ENCODE results near the gene AIMP1.
"Not testable (repeated sequence)": the region's sequence is repeated elsewhere in the genome, so short reads cannot be mapped to it uniquely, and the experiment has no call there.

The AIMP1 gene

DNA sequence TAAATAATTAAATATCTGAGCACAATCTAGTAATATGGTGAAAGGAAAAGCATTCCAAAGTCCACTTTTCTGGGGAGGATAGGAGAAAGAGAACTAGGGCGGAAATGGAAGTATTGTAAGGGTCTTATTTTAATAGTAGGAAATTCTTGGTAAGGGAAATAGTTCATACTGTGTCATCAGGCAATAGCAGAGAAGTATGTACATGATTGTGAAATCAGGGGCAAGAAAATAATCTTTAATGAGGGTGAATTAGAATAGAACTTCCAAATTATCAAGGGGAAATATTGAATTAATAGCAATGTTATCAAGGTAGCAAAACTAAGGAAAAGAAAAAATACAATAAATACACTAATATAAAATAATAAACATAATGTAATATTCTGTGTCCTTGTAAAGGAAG is 37.4 kb downstream of the AIMP1 start:
- DNase-seq (ENCODE audit: low read depth), result no peak

DNA sequence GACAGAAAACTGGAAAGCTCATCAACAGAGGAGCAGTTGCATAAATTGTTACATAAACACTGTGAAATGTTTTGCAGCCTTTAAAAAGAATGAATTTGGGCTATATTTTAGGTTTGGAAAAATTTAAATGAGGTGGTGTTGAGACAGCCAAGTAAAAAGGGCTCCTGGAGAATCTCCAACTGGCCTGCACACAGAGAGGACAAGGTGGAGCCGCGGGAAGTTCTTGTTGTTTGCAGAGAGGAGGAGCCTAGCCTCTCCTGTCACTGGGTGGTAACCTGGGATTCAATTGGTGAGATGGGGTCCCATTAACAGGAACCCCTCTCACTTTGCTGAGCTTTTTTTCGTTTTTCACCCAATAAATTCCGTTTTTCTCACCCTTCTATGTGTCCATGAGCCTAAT is 38.8 kb downstream of the AIMP1 start:
- DNase-seq (ENCODE audit: low read depth), result no peak

DNA sequence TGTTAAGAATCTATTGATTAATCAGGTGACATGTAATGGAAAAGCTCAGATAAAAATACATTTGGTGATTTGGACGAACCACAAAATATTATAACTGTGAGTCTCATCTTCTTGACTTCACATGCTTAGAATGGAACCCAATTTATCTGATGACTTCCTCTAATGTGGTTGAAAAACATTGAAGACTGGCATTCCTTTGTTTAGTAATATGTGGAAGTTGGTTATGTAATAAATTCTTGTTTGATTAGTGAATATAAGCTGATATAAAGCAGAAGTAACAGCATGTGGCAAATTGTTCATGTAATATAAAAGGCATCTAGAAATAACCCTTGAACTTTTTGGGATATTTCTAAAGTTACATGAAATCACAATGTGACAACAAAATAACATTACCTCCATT is 42.5 kb downstream of the AIMP1 start:
- peak; percentile 74 for DNase-seq (ENCODE audit: low read depth)

DNA sequence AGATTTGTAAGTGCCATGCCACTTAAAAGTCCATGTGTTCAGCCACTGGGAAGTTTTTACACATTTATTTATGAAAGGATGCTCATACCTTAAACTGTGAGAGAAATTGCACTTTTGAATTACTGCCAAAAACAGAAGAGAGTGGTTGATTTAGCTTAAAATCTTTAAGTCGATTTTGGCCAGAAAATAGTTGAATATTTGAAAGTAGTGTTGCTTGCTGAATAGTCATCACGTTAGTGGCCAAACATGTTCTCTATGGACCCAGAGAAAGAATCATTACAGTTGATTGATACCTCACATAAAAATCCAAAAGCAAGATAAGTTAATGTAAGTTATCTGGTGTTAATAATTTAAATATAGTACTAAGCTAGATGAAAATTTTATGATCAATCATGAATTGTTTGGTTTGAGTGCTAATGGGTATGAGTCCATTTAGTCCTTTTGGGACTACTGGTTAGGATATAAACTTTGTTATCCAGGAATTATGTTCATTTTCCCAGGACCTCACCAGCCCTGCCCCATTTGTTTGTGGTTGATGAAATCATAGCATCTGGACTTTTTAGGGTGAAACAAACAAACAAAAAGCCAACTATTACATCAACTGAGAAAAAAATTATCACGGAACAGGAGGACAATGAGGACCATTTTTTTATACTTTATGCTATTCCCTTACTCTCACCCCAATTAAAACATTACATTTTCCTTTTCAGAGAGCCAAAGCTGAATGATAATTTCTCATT is 45.9 kb downstream of the AIMP1 start:
- no peak for DNase-seq (ENCODE audit: low read depth)

DNA sequence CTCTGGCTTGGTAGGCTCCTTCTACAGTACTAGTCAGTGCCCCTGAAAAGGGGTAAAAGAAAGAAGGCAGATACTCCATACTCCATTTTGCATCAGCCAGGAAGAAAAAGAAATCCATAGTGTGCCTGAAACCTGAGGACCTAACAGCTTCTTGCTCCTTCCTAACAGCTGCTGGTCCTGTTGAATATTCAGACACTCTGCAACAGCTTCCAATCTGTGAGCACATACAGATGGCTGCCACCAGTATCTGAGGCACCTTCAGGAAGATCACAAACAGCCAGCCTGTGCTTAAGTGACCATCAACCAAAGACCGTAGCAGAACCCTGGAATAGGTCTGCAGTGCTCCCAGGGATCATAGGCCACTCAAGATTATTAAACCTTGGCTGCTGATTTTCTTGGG is 47.9 kb downstream of the AIMP1 start:
- DNase-seq (ENCODE audit: low read depth), result no peak

DNA sequence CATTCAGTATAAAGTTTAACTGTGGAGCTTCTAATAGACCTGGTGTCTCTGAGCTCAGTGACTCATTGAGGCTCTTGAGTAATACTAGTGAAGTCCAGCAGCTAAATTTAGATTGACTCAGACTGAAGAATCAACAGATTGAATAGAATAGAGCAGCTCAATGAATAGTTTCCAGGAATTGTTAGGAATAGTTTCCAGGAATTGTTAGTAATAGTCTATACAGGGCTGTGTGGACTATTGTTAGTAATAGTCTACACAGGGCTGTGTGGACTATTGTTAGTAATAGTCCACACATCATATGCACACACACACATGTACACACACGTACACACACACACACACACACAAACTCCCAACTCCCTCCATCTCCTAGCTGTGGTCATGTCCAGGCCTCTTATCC is 49.3 kb downstream of the AIMP1 start:
- DNase-seq (ENCODE audit: low read depth), result peak; percentile 85

DNA sequence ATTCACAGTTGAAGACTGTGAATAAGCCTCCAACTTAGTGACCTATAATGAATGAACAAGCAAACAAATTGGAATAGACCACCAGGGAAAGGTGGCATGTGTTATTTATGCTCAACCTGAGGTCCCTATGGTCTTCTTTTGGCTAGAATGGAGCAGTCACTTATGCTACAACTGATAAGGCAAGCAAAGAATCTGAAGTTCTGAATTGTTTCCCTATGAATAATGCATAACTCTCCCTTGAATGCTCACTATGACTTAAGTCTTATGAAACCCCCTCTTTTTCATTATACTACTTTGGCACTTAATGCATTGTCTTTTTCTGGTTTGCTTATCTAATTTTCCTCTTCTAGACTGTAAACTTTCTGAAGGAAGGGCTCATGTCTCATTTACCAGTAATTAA is 49.7 kb downstream of the AIMP1 start:
- DNase-seq (ENCODE audit: low read depth), result peak; percentile 41

DNA sequence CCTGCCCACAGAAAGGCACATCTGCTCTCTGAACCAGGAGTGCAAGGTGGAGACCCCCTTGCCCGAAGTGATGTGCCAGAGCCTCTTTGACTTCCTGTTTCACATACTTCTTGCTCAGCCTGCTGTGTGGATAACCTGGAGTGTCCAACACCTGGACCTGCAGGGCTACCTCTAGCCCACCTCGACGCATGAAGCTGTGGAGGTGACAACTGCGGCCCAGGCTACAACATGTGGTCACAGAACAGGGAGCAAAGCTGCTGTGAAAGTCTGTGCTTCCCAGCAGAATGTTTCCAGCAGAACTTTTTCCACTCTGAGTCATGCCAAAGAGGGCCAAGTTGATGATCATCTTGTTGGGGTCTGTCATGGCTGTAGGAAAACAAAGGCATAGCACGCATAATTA is 50.7 kb downstream of the AIMP1 start:
- no peak for DNase-seq (ENCODE audit: low read depth)

DNA sequence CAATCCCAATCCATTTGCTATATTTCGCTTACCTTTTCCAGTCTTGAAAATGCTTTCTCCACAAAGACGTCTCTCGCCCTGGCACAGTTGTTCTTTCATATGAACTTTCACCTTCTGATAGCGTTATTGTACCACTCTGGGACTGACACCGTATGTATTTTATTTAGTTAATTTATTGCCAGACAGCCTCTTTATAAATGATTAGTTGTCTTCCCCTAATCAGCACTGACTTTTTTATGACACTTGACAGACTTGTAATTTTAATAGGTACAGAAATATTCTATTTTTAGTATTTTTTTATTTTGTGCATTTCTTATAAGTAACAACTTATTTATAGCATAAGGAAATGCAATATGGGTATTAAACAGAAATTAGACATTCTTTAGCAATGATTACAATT is 52.3 kb downstream of the AIMP1 start, which contains the start of gene GIMD1:
Gene GIMD1, minus strand, starts transcription at position 101 of the 400 bp plus-strand sequence. CDS start 1,343 bp downstream, outside the sequence.
- DNase-seq (ENCODE audit: low read depth), result no peak

DNA sequence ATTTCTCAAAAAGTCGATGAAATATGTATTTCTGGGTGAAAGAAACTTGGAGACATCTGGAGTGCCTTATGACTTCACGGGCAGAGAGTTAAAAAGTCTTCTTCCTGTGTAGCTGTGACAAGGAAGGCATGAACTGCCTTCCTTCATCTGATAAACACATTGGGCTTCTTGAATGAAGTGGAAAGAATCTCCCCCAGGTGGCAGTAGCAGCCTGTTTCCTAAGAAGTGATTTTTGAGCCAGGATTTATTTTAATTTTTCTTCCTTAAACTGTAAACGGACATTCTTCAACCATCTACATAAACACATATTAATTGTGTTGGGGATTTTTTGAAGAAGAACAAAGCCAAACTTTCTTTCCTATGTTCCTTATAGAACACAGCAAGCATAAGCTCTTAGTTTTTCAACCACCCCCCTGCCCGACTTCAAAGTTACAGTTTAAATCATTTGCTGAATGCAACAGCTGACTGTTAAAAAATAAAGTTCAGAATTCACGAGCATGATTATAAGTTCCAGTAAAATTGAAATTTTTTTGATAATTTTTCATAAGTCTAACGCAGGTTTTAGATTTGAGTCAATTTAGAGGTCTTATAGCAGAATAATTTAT is 53.2 kb downstream of the AIMP1 start:
- peak; percentile 73 for DNase-seq (ENCODE audit: low read depth)

DNA sequence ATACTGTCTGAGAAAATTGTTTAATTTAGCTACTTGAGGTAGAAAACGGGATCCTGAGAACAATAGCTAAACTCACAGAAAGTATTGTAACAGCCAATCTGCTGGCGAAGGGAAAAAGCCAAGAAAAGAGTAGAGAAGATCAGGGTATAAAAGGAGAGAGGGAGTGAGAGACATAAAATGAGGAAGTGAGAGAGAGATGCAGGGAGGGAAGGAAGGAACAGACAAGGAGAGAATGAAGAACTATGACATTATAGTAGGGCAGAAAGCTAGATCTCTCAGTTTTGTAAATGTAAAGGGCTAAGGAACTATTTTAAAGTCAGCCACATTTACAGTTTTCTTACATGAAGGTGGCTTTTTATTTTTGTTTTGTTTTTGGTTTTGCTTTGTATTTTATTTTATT is 53.9 kb downstream of the AIMP1 start:
- no peak for DNase-seq (ENCODE audit: low read depth)

DNA sequence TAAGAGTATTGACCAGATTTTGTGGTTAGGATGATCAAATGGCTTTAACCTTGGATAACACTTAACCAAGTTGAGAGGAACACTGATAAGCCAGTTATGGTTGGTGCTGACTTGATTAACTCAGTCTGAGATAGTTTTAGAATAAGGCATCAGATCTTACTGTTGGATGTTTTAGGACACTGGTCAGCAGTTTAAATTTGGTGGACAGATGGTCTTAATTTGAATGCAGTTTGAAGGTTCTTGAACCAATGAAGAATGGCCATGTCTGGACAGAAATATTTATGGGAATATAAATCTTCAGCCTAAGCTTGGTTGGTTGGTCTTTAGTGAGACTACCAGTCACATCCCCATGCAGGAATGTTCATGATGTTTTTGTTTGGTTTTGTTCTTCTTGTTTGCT is 54.8 kb downstream of the AIMP1 start:
- DNase-seq (ENCODE audit: low read depth), result no peak

DNA sequence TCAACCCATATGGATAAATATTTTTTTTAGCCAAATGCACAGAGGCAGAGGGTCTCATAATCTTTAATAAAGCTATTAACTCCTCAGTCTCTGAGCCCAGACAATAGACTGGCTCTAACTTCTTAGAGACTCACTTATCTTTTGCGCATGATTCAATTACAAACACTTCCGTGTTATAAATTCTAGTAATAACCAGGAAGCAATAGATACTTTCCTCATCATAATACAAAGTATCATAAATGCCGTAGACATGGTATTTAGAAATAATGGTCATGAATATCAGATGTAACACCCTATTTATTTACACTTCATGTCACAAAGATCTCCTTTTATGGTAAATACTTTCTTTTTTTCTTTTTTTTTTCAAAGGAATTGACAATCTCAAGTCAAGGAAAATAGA is 56.7 kb downstream of the AIMP1 start:
- DNase-seq (ENCODE audit: low read depth), result no peak

DNA sequence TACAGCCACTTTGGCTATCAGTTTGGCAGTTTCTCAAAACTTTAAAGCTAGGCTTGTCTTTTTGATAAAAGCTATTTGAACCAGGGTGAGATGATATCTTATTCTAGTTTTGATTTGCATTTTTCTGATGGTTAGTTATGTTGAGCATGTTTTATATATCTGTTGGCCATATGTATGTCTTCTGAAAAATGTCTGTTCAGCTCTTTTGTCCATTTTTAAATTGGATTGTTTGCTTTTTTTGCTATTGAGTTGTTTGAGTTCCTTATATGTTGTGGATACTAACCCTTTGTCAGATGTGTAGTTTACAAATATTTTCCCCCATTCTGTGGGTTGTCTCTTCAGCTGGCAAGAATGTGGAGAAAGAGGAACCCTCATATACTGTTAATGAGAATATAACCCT is 63.8 kb downstream of the AIMP1 start:
- no peak for DNase-seq (ENCODE audit: low read depth)

DNA sequence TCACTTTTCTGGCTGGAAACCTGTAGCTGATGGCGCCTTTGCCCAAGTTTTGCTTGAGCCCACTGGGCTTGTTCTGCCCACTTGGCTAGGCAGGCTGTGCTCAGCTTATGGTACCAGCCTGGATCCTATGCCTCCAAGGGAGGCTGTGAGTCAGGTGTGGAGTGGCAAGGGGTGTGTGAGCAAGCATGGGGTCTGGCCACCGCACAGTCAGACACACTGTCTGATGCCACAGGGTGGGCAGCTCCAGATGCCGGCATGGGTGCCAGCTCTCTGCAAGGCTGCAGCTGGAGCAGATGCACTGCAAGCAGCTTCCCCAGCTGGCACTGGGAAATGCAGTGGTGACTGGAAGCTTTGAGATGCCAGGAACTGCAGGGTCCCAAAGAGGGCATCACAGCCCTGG is 68.5 kb downstream of the AIMP1 start:
- DNase-seq (ENCODE audit: low read depth), result no peak

DNA sequence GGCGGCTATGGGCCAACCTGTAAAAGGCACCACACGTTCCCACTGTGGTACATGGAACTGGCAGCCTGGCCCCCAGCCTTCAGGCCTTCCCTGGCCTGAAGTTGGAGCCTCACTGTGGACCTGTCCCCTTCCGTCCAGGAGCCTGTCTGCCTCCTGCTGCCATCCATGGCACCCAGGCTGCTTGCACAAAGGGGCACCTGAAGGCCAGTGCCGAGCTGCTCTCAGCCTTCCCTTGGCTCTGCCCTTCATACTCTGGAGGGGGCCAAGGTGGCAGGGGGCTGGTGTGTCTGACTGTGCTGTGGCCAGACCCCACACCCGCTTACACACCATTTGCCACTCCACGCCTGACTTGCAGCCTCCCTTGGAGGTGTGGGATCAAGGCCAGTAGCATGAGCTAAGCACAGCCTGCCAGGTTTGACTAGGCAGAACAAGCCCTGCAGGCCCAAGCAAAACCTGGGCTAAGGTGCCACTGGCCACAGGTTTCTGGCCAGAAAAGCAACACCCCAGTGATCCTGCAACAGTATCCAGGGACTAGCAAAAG is 69.6 kb downstream of the AIMP1 start:
- no peak for DNase-seq (ENCODE audit: low read depth)

DNA sequence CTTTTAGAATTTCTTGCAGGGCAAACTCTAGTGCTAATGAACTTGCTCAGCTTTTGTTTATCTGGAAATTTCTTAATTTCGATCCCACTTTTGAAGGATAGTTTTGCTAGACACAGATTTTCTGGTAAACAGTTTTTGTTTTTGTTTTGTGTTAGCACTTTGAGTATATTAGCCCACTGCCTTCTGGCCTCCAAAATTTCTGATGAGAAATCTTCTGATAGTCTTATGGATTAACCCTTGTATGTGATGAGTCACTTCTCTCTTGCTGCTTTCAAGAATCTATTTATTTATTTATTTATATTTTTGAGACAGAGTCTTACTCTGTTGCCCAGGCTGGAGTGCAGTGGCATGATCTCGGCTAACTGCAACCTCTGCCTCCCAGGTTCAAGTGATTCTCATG is 79.2 kb downstream of the AIMP1 start:
- DNase-seq (ENCODE audit: low read depth), result no peak

DNA sequence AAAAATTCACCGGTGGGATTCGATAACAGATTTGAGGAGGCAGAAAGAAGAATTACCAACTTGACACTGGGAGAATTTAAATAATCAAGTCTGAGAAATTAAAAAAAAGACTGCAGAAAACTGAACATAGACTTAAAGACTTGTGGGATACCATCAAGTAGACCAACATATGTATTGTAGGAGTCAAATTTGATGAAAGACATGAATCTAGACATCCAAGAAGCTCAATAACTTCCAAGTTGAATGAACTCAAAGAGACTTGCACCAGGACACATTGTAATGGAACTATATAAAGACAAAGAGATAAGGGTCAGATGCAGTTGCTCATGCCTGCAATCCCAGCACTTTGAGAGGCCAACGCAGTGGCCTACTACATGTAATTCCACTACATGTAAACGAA is 82.5 kb downstream of the AIMP1 start:
- not testable (repeated sequence) for DNase-seq (ENCODE audit: low read depth)
